Lower leg skin (tissue), 3 donors: ENCODE results near the gene UCP2.

Source experiments
- CTCF ChIP-seq, 3 donors: fragments of 450-650 bp; IDR thresholded peaks; one replicate each; pipeline ENCODE4 v1.5.1; 2016; ENCODE audit warnings: antibody characterized with exemption in 3 of 3, mild to moderate bottlenecking in 3 of 3, moderate library complexity in 2 of 3
- POLR2A ChIP-seq, 2 donors: fragments of 450-650 bp; IDR thresholded peaks; one replicate each; pipeline ENCODE4 v1.6.1; 2016 to 2017; ENCODE audit warnings: antibody characterized with exemption in 2 of 2, mild to moderate bottlenecking in 1 of 2, moderate library complexity in 1 of 2

GRCh38 chr11:73961321-73961720, 21.3 kb downstream of the UCP2 start:
- TF ChIP-seq POLR2A (IDR thresholded peaks at IDR 0.05): no peak
- no peak for TF ChIP-seq CTCF (IDR thresholded peaks at IDR 0.05)
